NOMO-1 treated with DMSO at 0.1 percent for 48 hours (cell line): ENCODE data around the gene HIPK3.
A peak's percentile ranks its signal among the peaks of the same experiment; 100 is the strongest.
"Not testable (repeated sequence)": the region's sequence is repeated elsewhere in the genome, so short reads cannot be mapped to it uniquely, and the experiment has no call there.

Experiments used
- DNase-seq: peaks from one replicate; lab custom pipeline; 2025; ENCODE audit not compliant: unreplicated experiment; lab: John Stamatoyannopoulos, UW

HIPK3 gene

GRCh38 chr11:33257160-33257896, at the start of gene HIPK3:
HIPK3 (plus strand) TSS chr11:33257381.
- DNase-seq = peak; percentile 84

DNA sequence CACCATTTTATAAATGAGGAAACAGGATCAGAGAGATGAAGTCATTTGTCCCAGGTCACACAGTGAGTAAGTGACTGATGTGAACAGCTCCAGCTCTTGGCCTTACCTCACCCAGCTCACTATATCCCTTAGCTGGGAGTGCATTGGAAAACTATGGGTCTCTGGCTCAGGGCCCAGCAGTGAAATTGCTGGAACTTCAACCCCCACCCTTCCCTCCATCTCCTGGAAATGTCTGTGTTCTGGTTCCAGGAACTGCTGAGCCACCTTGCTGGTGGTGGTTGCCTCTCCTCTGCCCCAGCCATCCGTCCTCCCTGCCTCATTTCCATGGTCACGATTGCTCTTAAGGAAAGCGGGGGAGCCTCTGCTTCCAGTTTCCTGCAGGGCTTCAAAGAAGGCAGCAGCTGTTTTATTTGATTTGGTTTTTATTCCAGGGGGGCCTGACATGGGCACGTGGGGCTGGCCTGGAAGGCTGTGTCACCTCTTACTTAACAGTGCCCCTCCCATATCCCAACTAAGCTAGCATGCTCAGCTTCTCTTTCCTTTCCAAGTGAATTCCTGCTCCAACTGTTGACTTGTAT, 49.7 kb upstream of the HIPK3 start:
- DNase-seq = no peak

GRCh38 chr11:33208150-33208549, 49.0 kb upstream of the HIPK3 start:
- no peak for DNase-seq

- DNase-seq = peak; percentile 90
These were observed 46.0 kb upstream of the HIPK3 start for GRCh38 chr11:33211153-33211552.

DNA sequence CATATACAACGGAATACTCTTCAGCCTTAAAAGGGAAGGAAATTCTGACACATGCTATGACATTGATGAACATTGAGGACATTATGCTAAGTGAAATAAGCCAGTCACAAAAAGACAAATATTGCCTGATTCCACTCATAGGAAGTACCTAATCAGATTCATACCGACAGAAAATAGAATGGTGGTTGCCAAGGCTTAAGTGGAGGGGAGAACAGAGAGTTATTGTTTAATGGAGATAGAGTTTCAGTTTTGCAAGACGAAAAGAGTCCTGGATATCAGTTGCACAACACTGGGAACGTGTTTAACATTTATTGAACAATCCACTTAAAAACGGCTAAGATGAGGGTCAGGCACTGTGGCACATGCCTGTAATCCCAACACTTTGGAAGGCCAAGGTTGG, 45.6 kb upstream of the HIPK3 start:
- peak; percentile 90 for DNase-seq

DNA sequence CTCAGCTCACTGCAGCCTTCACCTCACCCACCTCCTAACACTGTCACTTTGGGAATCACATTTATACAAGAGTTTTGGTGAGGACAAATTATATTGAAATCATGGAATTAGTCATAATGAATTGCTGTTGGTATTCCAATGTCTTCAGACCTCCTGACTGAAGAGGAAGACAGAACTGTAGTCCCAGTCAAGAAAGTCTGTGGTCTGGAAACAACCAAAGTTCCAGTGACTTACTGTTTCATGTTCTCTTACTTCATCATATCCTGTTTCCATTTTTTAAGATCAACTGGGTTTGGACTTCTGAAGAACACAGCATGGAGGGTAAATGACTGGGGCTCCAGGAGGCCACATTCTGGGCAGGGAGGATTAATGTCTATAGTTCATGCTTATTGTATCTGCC, 43.0 kb upstream of the HIPK3 start:
- peak; percentile 35 for DNase-seq

GRCh38 chr11:33214767-33215166, 42.4 kb upstream of the HIPK3 start:
- DNase-seq = no peak

- not testable (repeated sequence) for DNase-seq
These were observed 40.5 kb upstream of the HIPK3 start for GRCh38 chr11:33216676-33217075.

DNA sequence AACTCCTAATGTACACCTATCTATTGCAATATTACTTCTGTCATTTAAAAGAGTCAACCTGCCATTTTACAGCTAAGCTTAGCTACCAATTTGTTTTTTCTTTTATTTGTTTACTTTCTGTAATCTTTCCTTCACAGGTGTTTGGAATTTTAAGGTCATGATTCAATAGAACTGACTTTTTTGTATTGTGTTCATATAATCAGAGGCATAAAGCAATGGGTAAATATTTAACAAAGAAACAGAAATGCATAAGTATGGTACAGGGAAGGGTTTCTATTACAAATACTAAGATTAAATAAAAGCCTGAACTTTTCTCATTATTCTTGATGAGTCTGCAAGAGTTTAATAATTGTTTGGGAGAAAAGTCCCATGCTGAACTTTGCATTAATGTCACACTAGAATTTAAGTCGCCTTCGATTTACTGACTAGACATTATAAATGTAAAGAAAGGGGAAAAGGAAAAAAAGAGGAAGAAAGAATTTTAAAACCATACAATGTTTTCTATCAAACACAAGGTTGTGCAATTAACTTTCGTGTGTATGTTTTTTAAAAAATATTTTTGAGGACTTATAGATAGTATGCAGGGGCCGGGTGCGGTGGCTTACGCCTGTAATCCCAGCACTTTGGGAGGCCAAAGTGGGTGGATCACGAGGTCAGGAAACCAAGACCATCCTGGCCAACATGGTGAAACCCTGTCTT, 35.0 kb upstream of the HIPK3 start:
- DNase-seq = peak; percentile 70

DNA sequence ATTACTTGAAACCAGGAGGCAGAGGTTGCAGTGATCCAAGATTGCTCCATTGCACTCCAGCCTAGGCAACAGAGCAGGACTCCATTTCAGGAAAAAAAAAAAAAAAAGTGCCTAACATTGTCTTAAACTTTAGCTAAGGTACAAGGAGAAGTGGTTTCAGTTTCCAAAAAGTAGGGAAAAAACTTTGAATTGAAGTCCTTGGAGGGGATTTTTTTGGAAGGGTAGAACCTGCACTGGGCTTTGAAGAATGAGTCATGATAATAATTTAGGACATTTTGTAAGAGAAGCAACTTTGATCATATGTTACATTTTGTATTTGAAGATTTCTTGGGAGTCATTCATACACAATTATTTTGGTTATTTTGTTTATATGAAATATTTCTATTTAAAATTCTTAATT, 31.8 kb upstream of the HIPK3 start:
- no peak for DNase-seq

DNA sequence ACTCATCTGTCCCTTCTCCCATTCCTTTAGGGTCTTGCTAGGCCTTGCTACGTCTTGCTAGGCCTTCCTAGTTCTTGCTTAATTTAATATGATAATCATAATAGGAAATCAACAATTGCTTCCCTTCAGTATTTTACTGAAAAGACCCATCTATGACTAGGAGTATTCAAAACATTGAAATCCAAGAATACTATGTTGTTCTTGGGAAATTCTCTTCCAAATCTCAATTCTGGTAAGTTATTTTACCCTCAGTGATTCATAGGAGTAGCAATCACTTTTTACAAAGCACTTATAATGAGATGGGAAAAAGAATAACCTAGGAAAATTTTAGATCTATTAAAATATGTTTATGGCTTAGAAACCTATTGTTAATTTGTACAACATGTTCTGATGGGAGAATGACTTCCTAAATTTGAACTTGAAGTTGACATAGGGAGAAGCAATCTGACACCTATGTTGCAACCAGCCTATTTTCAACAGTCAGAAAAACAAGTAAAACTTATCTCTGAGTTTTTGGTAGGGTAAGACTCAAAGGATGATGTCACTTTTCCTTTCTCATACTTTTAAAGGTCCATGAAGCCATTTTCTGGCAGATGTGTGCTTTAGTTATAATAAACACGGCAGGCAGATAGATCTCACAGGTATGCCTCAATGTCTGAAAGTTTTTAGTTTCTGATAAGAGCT, 29.5 kb upstream of the HIPK3 start:
- DNase-seq = peak; percentile 90

- DNase-seq = no peak
These were observed 22.6 kb upstream of the HIPK3 start for GRCh38 chr11:33234397-33235190.

DNA sequence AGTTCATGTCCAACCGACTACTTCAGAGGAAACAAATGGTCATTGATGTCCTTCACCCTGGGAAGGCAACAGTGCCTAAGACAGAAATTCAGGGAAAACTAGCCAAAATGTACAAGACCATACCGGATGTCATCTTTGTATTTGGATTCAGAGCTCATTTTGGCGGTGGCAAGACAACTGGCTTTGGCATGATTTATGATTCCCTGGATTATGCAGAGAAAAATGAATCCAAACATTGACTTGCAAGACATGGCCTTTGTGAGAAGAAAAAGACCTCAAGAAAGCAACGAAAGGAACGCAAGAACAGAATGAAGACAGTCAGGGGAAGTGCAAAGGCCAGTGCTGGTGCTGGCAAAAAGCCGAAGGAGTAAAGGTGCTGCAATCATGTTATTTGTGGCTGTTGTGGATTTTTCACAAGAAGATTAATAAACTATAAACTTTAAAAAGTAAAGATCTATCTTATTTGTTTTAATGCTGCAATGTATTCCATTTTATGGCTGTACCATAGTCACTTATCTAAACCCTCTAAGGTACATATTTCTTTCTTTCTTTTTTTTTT, 20.1 kb upstream of the HIPK3 start:
- DNase-seq = peak; percentile 9

- DNase-seq = no peak
These were observed 14.6 kb upstream of the HIPK3 start for GRCh38 chr11:33242575-33242974.

GRCh38 chr11:33243654-33244053, 13.5 kb upstream of the HIPK3 start:
- not testable (repeated sequence) for DNase-seq

GRCh38 chr11:33248416-33248971, 8.7 kb upstream of the HIPK3 start:
- DNase-seq = no peak

DNA sequence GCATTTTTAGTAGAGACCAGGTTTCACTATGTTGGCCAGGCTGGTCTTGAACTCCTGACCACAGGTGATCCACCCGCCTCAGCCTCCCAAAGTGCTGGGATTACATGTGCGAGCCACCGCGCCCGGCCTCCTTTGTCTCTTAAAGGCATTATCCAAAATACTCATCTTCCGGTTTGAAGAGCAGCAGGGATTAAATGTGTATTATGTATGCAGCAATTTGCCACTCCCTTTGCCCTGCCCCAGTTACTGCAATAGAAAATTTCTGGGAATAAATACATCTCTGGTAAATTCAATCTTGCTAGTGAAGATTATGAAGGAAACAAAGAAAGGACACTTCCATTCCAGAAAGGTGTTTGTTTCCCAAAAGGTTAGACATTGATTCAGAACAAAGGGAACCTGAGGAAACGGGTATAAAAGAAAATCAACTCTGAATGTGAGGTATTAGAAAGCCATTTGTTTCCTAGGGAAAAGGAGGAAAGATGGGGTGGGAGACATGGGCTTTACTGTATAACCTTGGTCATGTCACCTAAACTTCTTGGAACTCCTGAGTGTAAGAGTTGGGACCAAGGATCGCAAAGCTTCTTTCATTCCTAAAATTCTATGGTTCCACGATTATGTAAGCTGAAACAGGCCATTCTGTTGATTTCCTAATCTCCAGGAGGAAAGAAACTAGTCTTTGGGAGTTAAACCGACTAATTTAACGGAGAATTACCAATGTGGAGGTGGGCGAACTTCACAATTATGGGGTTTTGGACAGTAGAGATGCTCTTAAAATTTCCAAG, 959 bp upstream of the HIPK3 start:
- no peak for DNase-seq

DNA sequence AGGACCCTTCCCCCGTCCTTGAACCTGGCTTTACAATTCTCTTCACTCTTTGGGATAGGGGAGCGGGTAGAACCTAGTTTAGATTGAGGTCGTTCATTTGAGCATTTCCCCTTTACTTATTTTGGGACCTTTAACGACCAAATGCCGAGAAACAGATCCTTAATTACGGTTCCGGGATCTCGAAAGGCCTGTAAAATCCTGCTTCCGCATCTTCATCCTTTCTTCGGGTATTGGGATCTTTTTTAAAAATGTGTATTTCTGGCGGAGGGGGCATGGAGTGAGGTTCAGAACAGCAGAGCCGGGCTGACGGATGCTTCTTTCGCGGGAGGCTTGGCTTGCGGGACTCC, 395 bp upstream of the HIPK3 start:
- DNase-seq = no peak

DNA sequence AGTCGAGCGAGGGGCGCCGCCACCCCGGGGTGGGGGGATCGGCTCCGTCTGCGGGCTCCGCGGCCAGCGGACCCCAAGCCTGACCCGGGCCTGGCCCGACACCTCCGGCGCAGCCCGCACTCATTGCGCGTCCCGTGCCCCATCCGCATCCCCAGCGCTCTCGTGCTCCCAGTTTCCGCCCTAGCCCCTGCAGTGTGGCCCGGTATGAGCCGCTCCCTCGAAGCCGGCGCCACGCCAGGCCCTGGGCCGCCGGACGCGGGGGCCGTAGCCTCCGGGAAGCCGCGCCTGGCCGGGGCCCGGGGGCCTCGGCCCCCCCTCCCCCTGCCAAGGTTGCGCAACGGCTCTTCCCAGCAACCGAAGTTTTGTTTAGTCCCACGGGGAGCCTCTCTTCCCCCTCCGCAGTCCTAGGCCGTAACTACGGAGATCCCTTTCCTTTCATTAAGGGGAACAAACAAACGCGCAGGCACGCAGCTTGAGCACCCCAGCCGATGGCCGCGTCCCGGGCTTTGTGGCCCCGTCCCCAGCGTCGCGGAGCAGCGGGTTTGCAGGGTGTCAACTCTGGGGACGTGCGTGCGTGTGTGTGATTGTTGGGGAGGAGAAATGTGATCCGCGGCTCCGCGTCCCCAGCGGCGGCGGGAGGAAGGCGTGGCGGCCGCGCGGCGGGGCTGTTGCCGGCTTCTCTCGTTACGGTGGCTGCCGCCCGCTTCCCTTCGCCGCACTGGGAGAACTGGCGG, 883 bp downstream of the HIPK3 start:
- DNase-seq = peak; percentile 84
